ENCODE data around the gene ESR1.
"Not testable (repeated sequence)": the region's sequence is repeated elsewhere in the genome, so short reads cannot be mapped to it uniquely, and the experiment has no call there.

The ESR1 gene

GRCh38 chr6:151964412-151964811 lies 156.9 kb downstream of the ESR1 start:
- DNase-seq (ENCODE audit: extremely low read depth in 1 of 2, low read depth in 1 of 2), result not testable (repeated sequence)

GRCh38 chr6:151974061-151974617 lies 166.7 kb downstream of the ESR1 start:
- no peak for DNase-seq (ENCODE audit: extremely low read depth in 1 of 2, low read depth in 1 of 2)

- DNase-seq (ENCODE audit: extremely low read depth in 1 of 2, low read depth in 1 of 2), result no peak
Measured at GRCh38 chr6:151975795-151976194, 168.3 kb downstream of the ESR1 start.

GRCh38 chr6:151988199-151988598 lies 180.7 kb downstream of the ESR1 start:
- not testable (repeated sequence) for DNase-seq (ENCODE audit: extremely low read depth in 1 of 2, low read depth in 1 of 2)

- DNase-seq (ENCODE audit: extremely low read depth in 1 of 2, low read depth in 1 of 2), result no peak
Measured at GRCh38 chr6:151992091-151992490, 184.6 kb downstream of the ESR1 start.

GRCh38 chr6:151993364-151993763 lies 185.9 kb downstream of the ESR1 start:
- no peak for DNase-seq (ENCODE audit: extremely low read depth in 1 of 2, low read depth in 1 of 2)

- no peak for DNase-seq (ENCODE audit: extremely low read depth in 1 of 2, low read depth in 1 of 2)
Measured at GRCh38 chr6:151998784-151999183, 191.3 kb downstream of the ESR1 start.

- DNase-seq (ENCODE audit: extremely low read depth in 1 of 2, low read depth in 1 of 2), result no peak
Measured at GRCh38 chr6:151999194-151999593, 191.7 kb downstream of the ESR1 start.

- DNase-seq (ENCODE audit: extremely low read depth in 1 of 2, low read depth in 1 of 2), result no peak
Measured at GRCh38 chr6:152001408-152001807, 193.9 kb downstream of the ESR1 start.

- DNase-seq (ENCODE audit: extremely low read depth in 1 of 2, low read depth in 1 of 2), result no peak
Measured at GRCh38 chr6:152002306-152002705, 194.8 kb downstream of the ESR1 start.

GRCh38 chr6:152004036-152004566 lies 196.6 kb downstream of the ESR1 start:
- no peak for DNase-seq (ENCODE audit: extremely low read depth in 1 of 2, low read depth in 1 of 2)

- DNase-seq (ENCODE audit: extremely low read depth in 1 of 2, low read depth in 1 of 2), result no peak
Measured at GRCh38 chr6:152004896-152005295, 197.4 kb downstream of the ESR1 start.

- no peak for DNase-seq (ENCODE audit: extremely low read depth in 1 of 2, low read depth in 1 of 2)
Measured at GRCh38 chr6:152008779-152009178, 201.3 kb downstream of the ESR1 start.

GRCh38 chr6:152012227-152012626 lies 204.7 kb downstream of the ESR1 start:
- DNase-seq (ENCODE audit: extremely low read depth in 1 of 2, low read depth in 1 of 2), result no peak

- DNase-seq (ENCODE audit: extremely low read depth in 1 of 2, low read depth in 1 of 2), result no peak
Measured at GRCh38 chr6:152018876-152019275, 211.4 kb downstream of the ESR1 start.

GRCh38 chr6:152022303-152022702 lies 214.8 kb downstream of the ESR1 start:
- DNase-seq (ENCODE audit: extremely low read depth in 1 of 2, low read depth in 1 of 2), result no peak

- DNase-seq (ENCODE audit: extremely low read depth in 1 of 2, low read depth in 1 of 2), result no peak
Measured at GRCh38 chr6:152023613-152024012, 216.1 kb downstream of the ESR1 start.

- DNase-seq (ENCODE audit: extremely low read depth in 1 of 2, low read depth in 1 of 2), result no peak
Measured at GRCh38 chr6:152026291-152026690, 218.8 kb downstream of the ESR1 start.

- not testable (repeated sequence) for DNase-seq (ENCODE audit: extremely low read depth in 1 of 2, low read depth in 1 of 2)
Measured at GRCh38 chr6:152026744-152027143, 219.3 kb downstream of the ESR1 start.

GRCh38 chr6:152033765-152034164 lies 226.3 kb downstream of the ESR1 start:
- DNase-seq (ENCODE audit: extremely low read depth in 1 of 2, low read depth in 1 of 2), result not testable (repeated sequence)

- no peak for DNase-seq (ENCODE audit: extremely low read depth in 1 of 2, low read depth in 1 of 2)
Measured at GRCh38 chr6:152034631-152035030, 227.1 kb downstream of the ESR1 start.

GRCh38 chr6:152046118-152046517 lies 238.6 kb downstream of the ESR1 start:
- no peak for DNase-seq (ENCODE audit: extremely low read depth in 1 of 2, low read depth in 1 of 2)

- DNase-seq (ENCODE audit: extremely low read depth in 1 of 2, low read depth in 1 of 2), result no peak
Measured at GRCh38 chr6:152048921-152049320, 241.4 kb downstream of the ESR1 start.
